K562 (cell line): ENCODE measurements around the gene RNF121. TPM values are rescaled to one million over a fixed set of nuclear protein-coding genes. Genes with fewer than 3 reads are reported as not detected.

Experiments used
- ATAC-seq: fragments of 200-7000 bp; cut with Tn5 transposase; 3 replicates; pipeline ENCODE4 v1.9.1; 2020; ENCODE audit warnings: moderate library complexity
- BruUV-seq: library from RNA; stranded (reverse); fragments of 400-500 nt; replicated peaks from 2 replicates; lab custom pipeline; 2021; lab: Mats Ljungman, UMichigan
- CTCF ChIA-PET: fragments of 300-600 bp; formaldehyde crosslinking; extraction: SDS; loops from one replicate; lab custom pipeline; 2021; ENCODE audit warnings: low intra/inter-chr PET ratio; lab: Yijun Ruan, JAX
- POLR2A ChIA-PET: fragments of 300-600, 350-650 bp; sonication (Branson Sonifier 250); formaldehyde crosslinking; extraction: SDS; loops from one replicate; lab custom pipeline; 2021; ENCODE audit warnings: antibody characterized with exemption, inconsistent platforms; lab: Yijun Ruan, JAX
- DNase-seq, 4 experiments: peaks; one replicate each; pipeline versions ENCODE4 v3.0.0 to v3.0.0-alpha.2; 2011 to 2018; ENCODE audit warnings: low spot score in 3 of 4, mixed read lengths in 3 of 4; ENCODE audit errors: extremely low read depth in 1 of 4
- FAIRE-seq: peaks from 2 replicates; lab custom pipeline; 2011; peaks lifted over from hg19 to GRCh38; lab: Jason Lieb, UNC
- H2AFZ ChIP-seq: 2 replicates; pipeline ENCODE4 v1.6.0; 2011; ENCODE audit warnings: low read depth, low read length, control low read depth, inconsistent platforms
- H3K27ac ChIP-seq: fragments of 200-600 bp; 3 replicates; pipeline ENCODE4 v1.8.0; 2011; ENCODE audit warnings: low read depth, mild to moderate bottlenecking, control low read depth, inconsistent platforms, low read length, moderate library complexity, mixed read lengths; ENCODE audit errors: extremely low read depth
- H3K27me3 ChIP-seq, 2 experiments: fragments of 300-600 bp in 1 of 2; 2 replicates in 1 of 2; 3 replicates in 1 of 2; pipeline versions ENCODE4 v1.6.0 to v1.8.0; 2011; ENCODE audit warnings: inconsistent platforms in 2 of 2, low read length in 2 of 2, mild to moderate bottlenecking in 1 of 2, mixed read lengths in 1 of 2, moderate library complexity in 1 of 2; ENCODE audit not compliant: control insufficient read depth in 2 of 2, insufficient read depth in 2 of 2
- H3K36me3 ChIP-seq: fragments of 300-600 bp; 3 replicates; pipeline ENCODE4 v1.8.0; 2011; ENCODE audit warnings: mild to moderate bottlenecking, low read length, inconsistent platforms; ENCODE audit not compliant: control insufficient read depth, insufficient read depth
- H3K4me1 ChIP-seq, 2 experiments: fragments of 200-600 bp in 1 of 2; replicated peaks in 1 of 2; 2 replicates in 1 of 2; 3 replicates in 1 of 2; pipeline versions ENCODE4 v1.5.1 to v1.8.0; 2011; ENCODE audit warnings: inconsistent platforms in 2 of 2, low read length in 2 of 2, mild to moderate bottlenecking in 1 of 2, mixed read lengths in 1 of 2, moderate library complexity in 1 of 2; ENCODE audit not compliant: control insufficient read depth in 2 of 2, insufficient read depth in 2 of 2
- H3K4me2 ChIP-seq: 2 replicates; pipeline ENCODE4 v1.6.1; 2011; ENCODE audit warnings: low read length, control low read depth, inconsistent platforms, mixed read lengths; ENCODE audit not compliant: insufficient read depth
- H3K4me3 ChIP-seq: fragments of 200-600 bp; sonication (generic), shearing (Covaris generic); 2 replicates; pipeline ENCODE4 v1.5.1; 2016; ENCODE audit warnings: control low read depth, inconsistent platforms
- H3K79me2 ChIP-seq: fragments of 200-600 bp; 3 replicates; pipeline ENCODE4 v1.8.0; 2011; ENCODE audit warnings: low read length, inconsistent platforms; ENCODE audit not compliant: control insufficient read depth, insufficient read depth
- H3K9ac ChIP-seq, 2 experiments: 2 replicates each; pipeline versions ENCODE4 v1.6.0 to v1.6.1; 2011; ENCODE audit warnings: low read depth in 2 of 2, low read length in 2 of 2, control low read depth in 1 of 2, inconsistent platforms in 1 of 2, mild to moderate bottlenecking in 1 of 2, mixed read lengths in 1 of 2; ENCODE audit not compliant: insufficient read depth in 1 of 2
- H3K9me1 ChIP-seq: one replicate; pipeline ENCODE4 v1.6.0; 2011; ENCODE audit warnings: inconsistent platforms, mild to moderate bottlenecking, low read length, moderate library complexity; ENCODE audit not compliant: control insufficient read depth, insufficient read depth
- H3K9me3 ChIP-seq: replicated peaks from 2 replicates; pipeline ENCODE4 v1.5.1; 2011; ENCODE audit warnings: low read depth, low read length, inconsistent platforms; ENCODE audit not compliant: control insufficient read depth, insufficient read depth
- H4K20me1 ChIP-seq: replicated peaks from 2 replicates; pipeline ENCODE4 v1.6.1; 2011; ENCODE audit warnings: low read length, inconsistent platforms, mixed read lengths; ENCODE audit not compliant: control insufficient read depth, insufficient read depth
- BRF2 ChIP-seq: IDR thresholded peaks from 3 replicates; pipeline ENCODE4 v1.6.1; 2011; ENCODE audit warnings: borderline replicate concordance, mild to moderate bottlenecking; ENCODE audit not compliant: insufficient read length, insufficient read depth
- CBFA2T3 ChIP-seq: fragments of 450-650 bp; IDR thresholded peaks from 2 replicates; pipeline ENCODE4 v1.6.1; 2017
- FOXK2 ChIP-seq, 2 experiments: fragments of 450-650 bp; IDR thresholded peaks in 1 of 2; conservative IDR thresholded peaks in 1 of 2; 2 replicates each; pipeline ENCODE4 v1.6.1; 2016; ENCODE audit warnings: low read depth in 2 of 2, mild to moderate bottlenecking in 1 of 2
- HNRNPH1 ChIP-seq: fragments of 200-400 bp; formaldehyde crosslinking; optimal IDR thresholded peaks from 2 replicates; pipeline ENCODE3; 2017; ENCODE audit warnings: low read depth, mild to moderate bottlenecking, low read length, moderate library complexity
- KLF10 ChIP-seq: fragments of 250-450 bp; sonication (Bioruptor Pico); IDR thresholded peaks from 2 replicates; pipeline ENCODE4 v1.6.1; 2021; ENCODE audit warnings: matching md5 sums
- NFE2L1 ChIP-seq: fragments of 450-650 bp; IDR thresholded peaks from 2 replicates; pipeline ENCODE4 v1.6.1; 2016; ENCODE audit warnings: missing genetic modification characterization, low read depth, mild to moderate bottlenecking, missing compliant biosample characterization, moderate library complexity, borderline replicate concordance
- NFIC ChIP-seq: fragments of 450-650 bp; IDR thresholded peaks from 2 replicates; pipeline ENCODE4 v1.6.1; 2017; ENCODE audit warnings: mild to moderate bottlenecking, inconsistent platforms
- RFX1 ChIP-seq: fragments of 450-650 bp; IDR thresholded peaks from 2 replicates; pipeline ENCODE4 v1.6.1; 2016; ENCODE audit warnings: mild to moderate bottlenecking, moderate library complexity
- THRA ChIP-seq: fragments of 450-650 bp; IDR thresholded peaks from 2 replicates; pipeline ENCODE4 v1.6.1; 2017; ENCODE audit warnings: mild to moderate bottlenecking, moderate library complexity
- ZKSCAN1 ChIP-seq: fragments of 150-350 bp; IDR thresholded peaks from 2 replicates; pipeline ENCODE4 v1.6.1; 2016; ENCODE audit warnings: low read depth, low read length
- ZNF354B ChIP-seq: fragments of 250-450 bp; sonication (Bioruptor Pico); IDR thresholded peaks from 2 replicates; pipeline ENCODE4 v1.4.0; 2020
- ZNF507 ChIP-seq: conservative IDR thresholded peaks from 2 replicates; pipeline ENCODE4 v1.6.1; 2017; ENCODE audit warnings: missing genetic modification characterization, missing compliant biosample characterization
- ZNF561 ChIP-seq: fragments of 450-650 bp; formaldehyde crosslinking; conservative IDR thresholded peaks from 2 replicates; pipeline ENCODE4 v1.4.0; 2020; ENCODE audit warnings: mild to moderate bottlenecking, moderate library complexity
- ZSCAN32 ChIP-seq: fragments of 450-650 bp; formaldehyde crosslinking; IDR thresholded peaks from 2 replicates; pipeline ENCODE4 v1.4.0; 2020; ENCODE audit warnings: mild to moderate bottlenecking, moderate library complexity
- WGBS: fragments of 100-300 bp; shearing (Covaris generic); methylation state at CpG from one replicate; pipeline ENCODE4 v1.1.6; 2016; ENCODE audit warnings: low coverage, mixed read lengths; ENCODE audit not compliant: insufficient coverage; ENCODE audit errors: missing lambda C conversion rate; 5-methylcytosine and 5-hydroxymethylcytosine counted together
- in situ Hi-C: fragments of 300-500 bp; cut with MboI; formaldehyde crosslinking; loops from 4 replicates; pipeline ENCODE4 v1.15.0; 2018; ENCODE audit warnings: inconsistent platforms, mixed read lengths
- intact Hi-C: fragments of 100-400 bp; cut with micrococcal nuclease; formaldehyde crosslinking; loops from 2 replicates; pipeline ENCODE4 v1.14.2; 2022
- polyA plus RNA-seq, 8 experiments: library from polyadenylated mRNA; depleted of rRNA in 4 of 8; stranded (reverse) in 5 of 8; unstranded in 3 of 8; fragments of >200 nt; fragmentation: Nextera tagmentation in 2 of 8; fragmentation: Illumina TruSeq in 1 of 8; extraction: Ambion mirVana in 2 of 8; extraction: Trizol in 1 of 8; gene quantifications; 2 replicates each; pipeline versions ENCODE4 v1.2.1 to v1.2.3, GENCODE V29; 2011 to 2014; ENCODE audit warnings: inconsistent platforms in 1 of 8, missing spikeins in 1 of 8
- total RNA-seq, 7 experiments: library from RNA; depleted of rRNA in 6 of 7; stranded (reverse); fragments of >200 nt in 6 of 7; fragmentation: Illumina TruSeq in 2 of 7; extraction: Trizol in 2 of 7; gene quantifications; 2 replicates each; pipeline versions ENCODE4 v1.2.1 to v1.2.3, GENCODE V29; 2011 to 2021; ENCODE audit warnings: low replicate concordance in 1 of 7

RNF121 gene
- total and polyA plus RNA-seq, 9 of the 15 experiments (the other 6 are each of a cell fraction or from before 2014, with no cell fraction given): 8.0 to 63.4 (median 20.5) TPM

DNA sequence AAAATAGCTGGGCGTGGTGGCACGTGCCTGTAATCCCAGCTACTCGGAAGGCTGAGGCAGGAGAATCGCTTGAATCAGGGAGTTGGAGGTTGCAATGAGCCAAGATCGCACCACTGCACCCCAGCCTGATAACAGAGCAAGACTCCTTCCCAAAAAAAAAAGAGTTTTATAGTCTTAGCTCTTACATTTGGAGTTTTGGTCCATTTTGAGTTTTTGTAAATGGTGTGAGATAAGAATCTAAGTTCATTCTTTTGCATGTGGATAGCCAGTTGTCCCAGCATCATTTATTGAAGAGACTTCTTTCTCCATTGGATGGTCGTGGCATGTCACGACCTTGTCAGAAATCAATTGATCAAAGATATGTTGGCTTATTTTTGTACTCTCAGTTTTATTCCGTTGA, 34.6 kb downstream of the RNF121 start:
- Histone ChIP-seq H3K27ac (no peak overlapping the region), H3K4me1 (peaks cover 3 to 4% of the 10 kb centered on the region in 2 experiments; a peak in 3 of 5 replicates), H3K79me2 (peaks cover 6% of the 10 kb centered on the region; the same call in 1 of the 3 replicates), H3K4me2 (no peak overlapping the region), H3K36me3 (peaks cover 58% of the 10 kb centered on the region), H4K20me1 (no peaks in the 10 kb centered on the region), H3K9me1 (no peaks in the 10 kb centered on the region), H3K9me3 (no peaks in the 10 kb centered on the region), H2AFZ (no peak overlapping the region), H3K9ac (no peak overlapping the region), H3K27me3 (no peaks in the 10 kb centered on the region), H3K4me3 (no peak overlapping the region)
- intact Hi-C loops (no loop called here), in situ Hi-C loops (no loop called here)
- TF ChIP-seq CBFA2T3: no peak
- TF ChIP-seq ZKSCAN1: no peak
- TF ChIP-seq BRF2: no peak
- TF ChIP-seq ZNF507: peak; percentile 95
- no peak for TF ChIP-seq RFX1
- TF ChIP-seq KLF10: no peak
- no peak for TF ChIP-seq NFE2L1 (tag)
- no peak for TF ChIP-seq FOXK2 (conservative IDR thresholded peaks at IDR 0.05 in 1 of 2, IDR thresholded peaks at IDR 0.05 in 1 of 2; ENCODE audit: low read depth in 2 of 2)
- no peak for TF ChIP-seq THRA
- no peak for TF ChIP-seq HNRNPH1
- TF ChIP-seq ZSCAN32 (CRISPR knock-in tag): no peak
- peak; percentile 65 for TF ChIP-seq ZNF354B (CRISPR knock-in tag)
- TF ChIP-seq ZNF561 (CRISPR knock-in tag): no peak
- no peak for TF ChIP-seq NFIC
- FAIRE-seq: no peak
- WGBS: 92% methylated on average over 8 of the region's 8 CpGs
- no peak for ATAC-seq
- BruUV-seq: no TSS peak
- no peak for DNase-seq
- ChIA-PET CTCF (no interaction called here), POLR2A (no interaction called here)
